Measurements from ENCODE around the gene C12orf43. TPM values are rescaled to one million over a fixed set of nuclear protein-coding genes. Genes with fewer than 3 reads are reported as not detected.

The C12orf43 gene
- total and polyA plus RNA-seq, 2 donors (not counting 1 experiment from before 2014, with no cell fraction given), result 6.7 to 18.9 TPM

DNA sequence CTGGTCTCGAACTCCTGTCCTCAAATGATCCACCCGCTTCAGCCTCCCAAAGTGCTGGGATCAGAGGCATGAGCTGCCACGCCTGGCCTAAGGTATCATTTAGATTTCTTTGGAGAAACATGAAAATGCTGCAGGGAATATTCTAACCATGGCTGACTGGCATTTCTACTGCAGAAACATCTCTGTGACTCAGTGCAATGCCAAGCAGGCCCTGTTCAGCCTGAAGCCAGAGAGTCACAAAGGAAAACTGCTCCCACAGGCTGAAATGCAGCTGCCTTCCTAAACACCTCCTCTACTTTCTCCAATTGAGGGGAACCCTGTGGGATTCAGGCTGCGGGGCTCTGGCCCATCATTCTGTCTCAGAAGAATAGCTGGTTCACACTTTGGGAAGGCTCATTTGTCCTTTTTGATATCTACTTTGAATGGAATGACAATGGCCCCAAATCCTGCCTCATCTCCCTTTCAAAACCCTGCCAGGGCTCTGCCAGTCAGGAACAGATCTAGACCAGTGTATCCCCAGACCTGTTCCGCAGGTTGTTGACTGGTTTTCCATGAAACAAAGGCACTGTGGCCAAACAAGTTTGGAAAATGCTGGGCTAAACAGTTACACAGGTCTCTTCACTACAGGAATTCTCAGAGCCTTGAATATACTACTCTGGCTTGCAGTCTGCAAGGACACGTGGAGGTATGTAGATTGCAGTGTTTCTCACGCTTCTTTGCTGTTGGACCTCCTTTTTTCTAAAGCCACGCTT is 7.8 kb downstream of the C12orf43 start:
- Histone ChIP-seq H3K27ac (ENCODE audit: low read length in 2 of 2) (no peak overlapping the region), H3K9me3 (ENCODE audit: control extremely low read depth in 1 of 3, control insufficient read depth in 2 of 3, insufficient read depth in 1 of 3, low read length in 2 of 3) (no peaks in the 10 kb centered on the region), H2AFZ (ENCODE audit: insufficient read depth, low read depth, low read length, poor library complexity, severe bottlenecking) (no peak overlapping the region), H3K27me3 (replicated peaks in 1 of 4; ENCODE audit: control extremely low read depth in 1 of 4, control insufficient read depth in 3 of 4, insufficient read depth in 4 of 4, low read length in 3 of 4) (no peaks in the 10 kb centered on the region), H3K4me1 (ENCODE audit: control insufficient read depth in 2 of 2, insufficient read depth in 2 of 2, low read length in 2 of 2) (no peaks in the 10 kb centered on the region), H3K9ac (ENCODE audit: low read length) (no peak overlapping the region), H3K4me2 (replicated peaks; ENCODE audit: low read depth, low read length, poor library complexity, severe bottlenecking) (no peak overlapping the region), H3K79me2 (ENCODE audit: control insufficient read depth, insufficient read depth, low read length) (peaks cover 16% of the 10 kb centered on the region), H3K4me3 (ENCODE audit: control extremely low read depth in 1 of 5, extremely low read depth in 1 of 5, insufficient read depth in 1 of 5, low read depth in 2 of 5, low read length in 4 of 5) (no peak overlapping the region), H3K36me3 (replicated peaks in 1 of 2; ENCODE audit: control extremely low read depth in 1 of 2, control insufficient read depth in 1 of 2, extremely low read depth in 1 of 2, insufficient read depth in 2 of 2, low read length in 1 of 2) (peaks cover 11 to 63% of the 10 kb centered on the region in 2 experiments), H4K20me1 (ENCODE audit: control insufficient read depth, insufficient read depth, low read length, poor library complexity, severe bottlenecking) (no peaks in the 10 kb centered on the region)
- no peaks in the 10 kb centered on the region for H3K4me1 Mint-ChIP-seq
- 100% methylated on average over 8 of the region's 8 CpGs for WGBS (ENCODE audit: insufficient coverage)
- H3K9me3 Mint-ChIP-seq (ENCODE audit: insufficient read depth), result no peaks in the 10 kb centered on the region
- no peaks in the 10 kb centered on the region for H3K27me3 Mint-ChIP-seq
- TF ChIP-seq EZH2 (IDR thresholded peaks at IDR 0.05; ENCODE audit: borderline replicate concordance, insufficient read depth, low read depth, low read length, poor library complexity, severe bottlenecking), result no peak
- TF ChIP-seq, protein P1, sequence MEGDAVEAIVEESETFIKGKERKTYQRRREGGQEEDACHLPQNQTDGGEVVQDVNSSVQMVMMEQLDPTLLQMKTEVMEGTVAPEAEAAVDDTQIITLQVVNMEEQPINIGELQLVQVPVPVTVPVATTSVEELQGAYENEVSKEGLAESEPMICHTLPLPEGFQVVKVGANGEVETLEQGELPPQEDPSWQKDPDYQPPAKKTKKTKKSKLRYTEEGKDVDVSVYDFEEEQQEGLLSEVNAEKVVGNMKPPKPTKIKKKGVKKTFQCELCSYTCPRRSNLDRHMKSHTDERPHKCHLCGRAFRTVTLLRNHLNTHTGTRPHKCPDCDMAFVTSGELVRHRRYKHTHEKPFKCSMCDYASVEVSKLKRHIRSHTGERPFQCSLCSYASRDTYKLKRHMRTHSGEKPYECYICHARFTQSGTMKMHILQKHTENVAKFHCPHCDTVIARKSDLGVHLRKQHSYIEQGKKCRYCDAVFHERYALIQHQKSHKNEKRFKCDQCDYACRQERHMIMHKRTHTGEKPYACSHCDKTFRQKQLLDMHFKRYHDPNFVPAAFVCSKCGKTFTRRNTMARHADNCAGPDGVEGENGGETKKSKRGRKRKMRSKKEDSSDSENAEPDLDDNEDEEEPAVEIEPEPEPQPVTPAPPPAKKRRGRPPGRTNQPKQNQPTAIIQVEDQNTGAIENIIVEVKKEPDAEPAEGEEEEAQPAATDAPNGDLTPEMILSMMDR (IDR thresholded peaks at IDR 0.05), result no peak
- DNase-seq (no peak), ATAC-seq (ENCODE audit: low read depth) (no peak)
- no peak overlapping the region for H3K27ac Mint-ChIP-seq
- CTCF ChIA-PET, result no interaction called here
- no peak overlapping the region for H3K4me3 Mint-ChIP-seq
- intact Hi-C loops (cut with micrococcal nuclease), result no loop called here
- POLR2A ChIA-PET, result interaction anchor here (0.6 kb wide), 1 partner anchor 14 kb away, joined by 12 read pairs; no protein-coding TSS in a partner anchor

DNA sequence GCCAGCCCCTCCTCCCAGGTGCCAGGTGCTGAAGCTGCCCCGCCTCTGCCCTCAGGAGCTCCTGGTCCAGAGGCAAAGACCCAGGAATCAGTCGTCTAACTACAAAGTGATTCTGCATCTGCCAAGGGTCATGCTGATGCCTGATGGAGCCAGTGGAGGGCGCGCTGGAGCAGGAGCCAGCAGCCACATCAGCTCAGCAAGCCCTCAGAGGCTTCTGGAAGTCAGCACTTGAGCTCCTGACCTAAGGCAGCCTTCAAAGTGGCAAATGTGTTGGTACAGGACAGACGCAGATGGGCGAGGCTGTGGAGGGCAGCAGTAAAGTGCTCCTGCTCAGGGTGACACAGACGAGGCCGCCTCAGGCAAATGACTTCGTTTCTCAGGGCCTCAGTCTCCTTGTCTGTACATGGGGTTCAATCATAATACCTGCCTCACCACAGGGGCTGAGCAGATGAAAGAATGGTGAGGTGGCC is 10.9 kb downstream of the C12orf43 start:
- H3K27me3 ChIP-seq (replicated peaks in 1 of 4; ENCODE audit: control extremely low read depth in 1 of 4, control insufficient read depth in 3 of 4, insufficient read depth in 4 of 4, low read length in 3 of 4), result no peaks in the 10 kb centered on the region
- H3K4me3 ChIP-seq (ENCODE audit: control extremely low read depth in 1 of 5, extremely low read depth in 1 of 5, insufficient read depth in 1 of 5, low read depth in 2 of 5, low read length in 4 of 5), result no peak overlapping the region
- H3K27me3 Mint-ChIP-seq, result no peaks in the 10 kb centered on the region
- H3K36me3 ChIP-seq (replicated peaks in 1 of 2; ENCODE audit: control extremely low read depth in 1 of 2, control insufficient read depth in 1 of 2, extremely low read depth in 1 of 2, insufficient read depth in 2 of 2, low read length in 1 of 2), result peaks cover 6 to 57% of the 10 kb centered on the region in 2 experiments
- no peak overlapping the region for H3K4me2 ChIP-seq (replicated peaks; ENCODE audit: low read depth, low read length, poor library complexity, severe bottlenecking)
- no peak overlapping the region for H2AFZ ChIP-seq (ENCODE audit: insufficient read depth, low read depth, low read length, poor library complexity, severe bottlenecking)
- H3K9me3 ChIP-seq (ENCODE audit: control extremely low read depth in 1 of 3, control insufficient read depth in 2 of 3, insufficient read depth in 1 of 3, low read length in 2 of 3), result no peaks in the 10 kb centered on the region
- ATAC-seq (ENCODE audit: low read depth) (no peak), DNase-seq (no peak)
- no peak overlapping the region for H3K27ac Mint-ChIP-seq
- TF ChIP-seq EZH2 (IDR thresholded peaks at IDR 0.05; ENCODE audit: borderline replicate concordance, insufficient read depth, low read depth, low read length, poor library complexity, severe bottlenecking), result no peak
- TF ChIP-seq, protein P1 (IDR thresholded peaks at IDR 0.05), result peak; percentile 39
- H3K79me2 ChIP-seq (ENCODE audit: control insufficient read depth, insufficient read depth, low read length), result no peaks in the 10 kb centered on the region
- intact Hi-C loops (cut with micrococcal nuclease), result no loop called here
- WGBS (ENCODE audit: insufficient coverage), result 76% methylated on average over 8 of the region's 9 CpGs
- H4K20me1 ChIP-seq (ENCODE audit: control insufficient read depth, insufficient read depth, low read length, poor library complexity, severe bottlenecking), result no peaks in the 10 kb centered on the region
- H3K9me3 Mint-ChIP-seq (ENCODE audit: insufficient read depth), result no peaks in the 10 kb centered on the region
- CTCF ChIA-PET, result interaction anchor here (1.6 kb wide), 1 partner anchor 358 kb away, joined by 6 read pairs; no protein-coding TSS in a partner anchor
- POLR2A ChIA-PET, result no interaction called here
- H3K4me1 Mint-ChIP-seq, result no peaks in the 10 kb centered on the region
- H3K9ac ChIP-seq (ENCODE audit: low read length), result no peak overlapping the region
- no peak overlapping the region for H3K27ac ChIP-seq (ENCODE audit: low read length in 2 of 2)
- H3K4me3 Mint-ChIP-seq, result no peak overlapping the region
- H3K4me1 ChIP-seq (ENCODE audit: control insufficient read depth in 2 of 2, insufficient read depth in 2 of 2, low read length in 2 of 2), result no peaks in the 10 kb centered on the region
